Muscle of back (tissue), 11 donors: ENCODE data around the gene POU6F2. TPM values are rescaled to one million over a fixed set of nuclear protein-coding genes. Genes with fewer than 3 reads are reported as not detected.
"Not testable (repeated sequence)": the region's sequence is repeated elsewhere in the genome, so short reads cannot be mapped to it uniquely, and the experiment has no call there.

Source experiments
- DNase-seq, 3 donors: peaks; one replicate each; pipeline versions ENCODE4 v3.0.0 to v3.0.0-alpha.2; 2013
- polyA plus RNA-seq, 10 donors: library from polyadenylated mRNA; unstranded; fragments of 120-200 nt; gene quantifications; one replicate each; pipeline ENCODE4 v1.2.1, GENCODE V29; 2013; ENCODE audit not compliant: insufficient read length in 10 of 10

Gene POU6F2
- polyA plus RNA-seq, 10 donors: 0.03 to 0.22 (median 0.09) TPM; not detected in 2

- no peak for DNase-seq
Observed at GRCh38 chr7:39304178-39304577, 326.5 kb downstream of the POU6F2 start.

GRCh38 chr7:39304668-39305405, 327.1 kb downstream of the POU6F2 start:
- DNase-seq: no peak

GRCh38 chr7:39306016-39306570, 328.4 kb downstream of the POU6F2 start:
- peak in 1 of 3 donors; percentile 58 for DNase-seq

GRCh38 chr7:39310699-39311098, 333.0 kb downstream of the POU6F2 start:
- DNase-seq: no peak

GRCh38 chr7:39312254-39312989, 334.7 kb downstream of the POU6F2 start:
- DNase-seq: no peak

GRCh38 chr7:39313376-39313775, 335.7 kb downstream of the POU6F2 start:
- no peak for DNase-seq

- no peak for DNase-seq
Observed at GRCh38 chr7:39313974-39314373, 336.3 kb downstream of the POU6F2 start.

GRCh38 chr7:39317107-39317506, 339.4 kb downstream of the POU6F2 start:
- no peak for DNase-seq

- no peak for DNase-seq
Observed at GRCh38 chr7:39317896-39318295, 340.2 kb downstream of the POU6F2 start.

- no peak for DNase-seq
Observed at GRCh38 chr7:39321245-39321644, 343.5 kb downstream of the POU6F2 start.

GRCh38 chr7:39321909-39322498, 344.3 kb downstream of the POU6F2 start:
- DNase-seq: no peak

- no peak for DNase-seq
Observed at GRCh38 chr7:39324139-39324760, 346.5 kb downstream of the POU6F2 start.

- DNase-seq: not testable (repeated sequence)
Observed at GRCh38 chr7:39331607-39332006, 353.9 kb downstream of the POU6F2 start.

- no peak for DNase-seq
Observed at GRCh38 chr7:39332142-39332541, 354.4 kb downstream of the POU6F2 start.

GRCh38 chr7:39333701-39334100, 356.0 kb downstream of the POU6F2 start:
- DNase-seq: no peak

- no peak for DNase-seq
Observed at GRCh38 chr7:39336442-39336841, 358.7 kb downstream of the POU6F2 start.

GRCh38 chr7:39338716-39339115, 361.0 kb downstream of the POU6F2 start:
- DNase-seq: no peak

- no peak for DNase-seq
Observed at GRCh38 chr7:39339591-39339990, 361.9 kb downstream of the POU6F2 start.

- no peak for DNase-seq
Observed at GRCh38 chr7:39341083-39341482, 363.4 kb downstream of the POU6F2 start.

GRCh38 chr7:39342763-39343162, 365.1 kb downstream of the POU6F2 start:
- no peak for DNase-seq

GRCh38 chr7:39349452-39350123, 371.9 kb downstream of the POU6F2 start:
- DNase-seq: no peak
